GM21390 (cell line): ENCODE measurements around the gene COMMD6.

Source experiments
- ATAC-seq: cut with Tn5 transposase; IDR thresholded peaks from one replicate; pipeline ENCODE4 v1.9.1; 2021; ENCODE audit not compliant: unreplicated experiment

The COMMD6 gene

GRCh38 chr13:75530549-75530961 is 7.1 kb downstream of the COMMD6 start:
- ATAC-seq, result no peak

- ATAC-seq, result no peak
These were observed 15.7 kb downstream of the COMMD6 start for GRCh38 chr13:75521956-75522355.

GRCh38 chr13:75518439-75519088 is 19.1 kb downstream of the COMMD6 start:
- ATAC-seq, result no peak

DNA sequence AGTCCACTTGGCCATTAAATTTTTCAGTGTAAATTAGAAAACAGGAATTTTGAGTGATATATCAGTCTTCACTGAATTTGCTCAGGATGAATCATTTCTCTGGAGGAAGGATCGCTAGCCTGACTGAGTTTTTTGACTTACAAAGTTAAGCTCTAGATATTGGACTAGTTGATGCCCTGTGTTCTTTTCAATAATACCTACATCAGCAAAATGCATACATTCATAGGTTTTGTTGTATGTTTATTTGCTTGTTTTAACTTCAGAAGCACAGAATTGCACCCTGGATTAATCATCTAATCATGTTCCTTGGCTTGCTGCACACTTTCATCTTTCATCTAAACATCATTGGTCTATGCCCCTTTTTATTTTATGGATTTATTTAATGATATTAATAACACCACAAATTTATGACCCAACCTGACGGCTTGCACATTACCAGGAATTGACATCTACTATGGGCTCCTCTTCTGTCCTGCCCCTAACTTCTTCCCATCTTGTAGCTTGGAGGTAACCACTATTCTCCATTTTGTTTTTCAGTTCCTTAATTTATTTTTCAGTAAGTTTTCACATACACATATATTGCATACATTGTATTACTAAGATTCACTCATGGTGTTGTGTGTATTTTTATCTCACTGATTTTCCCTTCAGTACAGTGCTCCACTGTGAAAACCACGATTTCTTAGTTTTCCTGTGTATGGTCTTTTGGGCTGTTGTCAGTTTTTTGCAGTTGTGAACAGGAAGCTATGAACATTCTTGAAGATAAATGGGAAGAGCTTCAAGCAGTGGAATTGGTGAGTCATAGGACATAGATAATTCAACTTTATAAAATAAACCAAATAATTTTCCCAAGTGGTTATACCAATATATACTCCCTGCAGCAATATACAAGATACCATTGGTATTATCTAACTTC is 23.3 kb downstream of the COMMD6 start:
- no peak for ATAC-seq

DNA sequence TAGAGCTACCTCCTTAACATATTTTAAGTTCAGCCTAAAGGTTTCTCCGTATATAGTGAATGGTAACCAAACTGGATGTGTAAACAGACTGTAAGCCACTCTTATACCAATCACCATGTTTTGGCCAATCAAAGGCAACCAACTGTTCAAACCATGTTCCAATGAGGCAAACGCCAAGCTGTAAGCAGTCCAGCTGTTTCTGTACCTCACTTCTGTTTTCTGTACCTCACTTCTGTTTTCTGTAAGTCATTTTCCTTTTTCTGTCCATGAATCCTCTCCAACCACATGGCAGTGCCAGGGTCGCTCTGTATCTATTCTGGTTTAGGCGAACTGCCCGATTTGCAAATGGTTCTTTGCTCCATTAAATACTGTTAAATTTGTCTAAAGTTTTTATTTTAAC is 24.4 kb downstream of the COMMD6 start:
- no peak for ATAC-seq

- peak; percentile 90 for ATAC-seq
These were observed 25.4 kb downstream of the COMMD6 start for GRCh38 chr13:75512253-75512652.

DNA sequence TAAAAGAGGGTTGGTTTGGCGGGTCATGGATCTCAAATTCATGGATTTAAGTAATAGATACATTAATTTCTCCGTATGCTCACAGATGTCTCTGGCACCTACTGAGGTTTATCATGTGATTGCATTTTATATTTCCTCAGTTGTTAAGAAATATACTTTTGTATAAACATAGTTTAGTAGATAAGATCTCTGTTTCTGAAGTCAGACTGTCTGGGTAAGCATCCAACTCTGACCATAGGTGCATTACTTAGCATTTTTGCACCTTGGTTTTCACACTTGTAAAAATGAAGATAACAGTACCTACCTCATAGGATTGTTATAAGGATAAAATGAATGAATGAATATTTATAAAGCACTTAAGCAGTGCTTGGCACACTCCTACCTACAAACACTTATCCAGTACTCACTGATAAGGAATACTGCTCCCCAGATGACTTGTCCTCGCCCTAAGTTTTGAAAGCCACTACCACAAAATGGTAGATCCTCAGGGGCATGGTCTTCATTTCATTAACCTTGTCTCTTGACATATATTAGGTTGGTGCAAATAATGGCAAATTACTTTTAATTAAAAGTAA is 26.5 kb downstream of the COMMD6 start:
- no peak for ATAC-seq

- no peak for ATAC-seq
These were observed 29.6 kb downstream of the COMMD6 start for GRCh38 chr13:75508002-75508548.

DNA sequence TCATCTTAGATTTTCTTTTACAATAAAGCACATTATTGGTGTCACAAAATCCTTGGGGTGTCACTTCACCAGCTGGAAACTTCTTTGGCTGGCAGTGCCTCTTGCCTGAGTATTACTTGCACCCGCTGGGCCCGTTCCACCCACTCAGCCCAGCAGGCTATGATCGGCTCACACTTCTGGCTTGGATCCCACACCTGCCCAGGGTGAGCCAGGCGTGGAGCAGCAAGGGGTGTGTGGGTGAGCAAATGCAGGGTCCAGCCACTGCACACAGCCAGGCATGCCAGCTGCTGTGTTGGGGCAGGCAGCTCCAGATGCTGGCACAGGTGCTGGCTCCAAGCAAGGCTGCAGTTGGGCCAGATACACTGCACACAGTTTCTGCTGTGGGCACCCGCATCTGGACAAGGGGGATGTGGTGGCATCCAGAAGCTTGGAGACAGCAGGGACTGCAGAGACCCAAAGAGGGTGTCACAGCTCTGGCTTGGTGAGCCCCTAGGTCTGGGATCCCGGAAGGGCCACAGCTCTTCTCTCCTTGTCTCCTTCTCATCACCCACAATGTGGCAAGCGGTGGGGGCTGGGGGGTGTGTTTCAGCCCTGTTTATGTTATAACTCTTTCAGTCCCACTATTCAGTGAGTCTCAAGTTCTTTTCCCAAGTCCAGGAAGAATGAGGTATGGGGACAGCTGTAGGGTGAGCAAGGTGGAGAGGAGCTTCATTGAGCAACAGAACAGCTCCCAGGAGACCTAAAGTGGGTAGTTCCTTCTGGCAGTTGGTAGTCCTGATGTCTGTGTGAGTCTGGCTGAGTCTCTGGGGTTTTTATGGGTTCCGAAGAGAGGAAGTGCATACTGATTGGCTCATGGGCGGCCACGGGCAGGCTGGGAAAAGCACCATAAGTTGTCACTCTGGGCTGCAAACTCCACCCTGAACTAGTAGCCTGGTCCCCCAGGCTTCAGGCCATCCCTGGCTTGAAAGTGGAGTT is 30.3 kb downstream of the COMMD6 start:
- no peak for ATAC-seq

DNA sequence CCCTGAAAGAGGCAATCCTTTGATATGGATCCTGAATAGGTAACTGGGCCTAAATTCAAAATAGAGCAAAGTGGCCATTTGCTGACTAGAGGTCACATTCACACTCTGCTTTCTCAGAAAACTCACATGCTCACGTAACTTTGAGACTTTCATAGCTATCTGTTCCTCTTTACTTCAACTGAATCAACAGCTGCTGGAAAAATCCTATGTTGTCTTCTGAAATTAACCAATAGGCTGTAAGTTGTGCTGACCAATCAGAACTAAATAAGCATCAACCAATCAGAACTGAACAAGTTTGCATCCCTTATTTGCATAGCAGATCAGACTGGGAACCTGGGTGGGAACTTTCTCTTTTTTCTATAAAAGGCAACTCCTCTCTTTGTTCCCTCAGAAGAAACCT is 31.6 kb downstream of the COMMD6 start:
- no peak for ATAC-seq

DNA sequence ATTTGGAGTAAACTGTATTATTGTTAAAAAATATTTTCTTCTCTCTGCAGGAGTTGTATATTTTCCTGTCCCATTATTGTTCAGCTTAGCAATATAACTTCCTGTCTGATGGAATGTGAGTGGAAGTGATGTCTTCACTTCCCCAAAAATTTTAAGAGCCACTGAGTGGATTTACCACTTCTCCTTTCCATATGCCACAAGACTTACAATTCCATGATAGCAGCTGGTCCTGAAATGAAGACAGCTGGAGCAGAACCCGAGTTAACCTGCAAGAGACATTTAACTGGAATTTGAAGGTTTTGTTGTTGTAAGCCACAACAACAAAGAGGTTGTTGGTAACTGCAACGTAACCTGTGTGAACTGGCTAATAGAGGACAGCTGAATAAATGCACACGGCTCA is 32.3 kb downstream of the COMMD6 start:
- no peak for ATAC-seq

DNA sequence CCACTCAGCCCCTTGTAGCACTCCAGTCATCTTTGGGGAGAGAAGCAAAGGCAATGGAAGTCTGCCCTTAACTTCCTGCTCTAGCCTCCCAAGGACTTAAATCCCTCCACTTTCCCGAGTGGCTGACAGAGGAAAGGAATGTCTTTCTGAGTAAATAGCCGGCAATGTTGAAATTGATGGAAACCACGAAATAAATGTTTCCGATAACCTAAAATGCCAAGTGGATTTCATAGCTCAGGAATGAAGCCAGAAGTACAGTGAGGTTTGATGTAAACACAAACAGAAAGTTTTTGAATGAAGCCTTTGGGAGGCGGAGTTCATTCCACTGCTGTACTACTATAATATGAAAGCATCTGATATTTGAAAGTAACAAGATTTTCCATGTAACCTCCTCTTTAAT is 41.7 kb downstream of the COMMD6 start:
- no peak for ATAC-seq

GRCh38 chr13:75494491-75494890 is 43.1 kb downstream of the COMMD6 start:
- ATAC-seq, result no peak

DNA sequence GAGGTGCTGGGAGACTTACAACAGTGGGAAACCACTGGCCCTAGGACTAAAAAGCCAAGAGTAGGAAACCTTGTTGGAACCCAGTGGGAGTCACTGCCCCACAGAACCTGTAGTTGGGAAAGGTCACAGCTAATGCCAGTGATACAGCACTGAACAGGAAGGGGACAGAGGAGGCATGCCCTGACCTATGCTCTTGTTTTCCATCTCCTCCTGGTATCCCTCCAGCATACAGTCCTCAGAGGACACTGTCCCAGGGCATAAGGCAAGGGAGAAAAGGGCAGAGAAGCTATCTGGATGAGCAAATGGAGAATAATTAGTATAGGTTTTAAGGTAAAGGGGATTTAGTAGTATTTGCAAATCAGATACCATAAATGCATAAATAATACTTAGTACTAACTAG is 44.5 kb downstream of the COMMD6 start:
- no peak for ATAC-seq

- no peak for ATAC-seq
These were observed 45.3 kb downstream of the COMMD6 start for GRCh38 chr13:75492389-75492788.

DNA sequence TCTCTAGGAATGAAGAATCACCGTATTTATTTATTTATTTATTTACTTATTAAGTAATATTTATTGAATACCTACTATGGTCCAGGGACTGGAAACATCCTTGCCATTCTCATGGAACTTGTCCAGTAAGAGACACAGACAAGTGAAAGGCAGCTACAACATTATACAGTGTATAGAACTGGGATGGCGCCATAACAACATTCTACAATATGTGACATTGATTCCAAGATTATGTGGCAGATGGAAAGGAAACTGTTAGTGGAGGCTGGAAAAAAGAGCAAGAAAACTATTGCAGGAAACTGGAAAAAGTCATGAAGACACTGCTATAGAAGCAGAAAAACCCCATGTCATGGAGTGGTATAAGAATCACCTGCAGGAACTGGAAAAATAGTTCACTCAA is 46.3 kb downstream of the COMMD6 start:
- ATAC-seq, result no peak

DNA sequence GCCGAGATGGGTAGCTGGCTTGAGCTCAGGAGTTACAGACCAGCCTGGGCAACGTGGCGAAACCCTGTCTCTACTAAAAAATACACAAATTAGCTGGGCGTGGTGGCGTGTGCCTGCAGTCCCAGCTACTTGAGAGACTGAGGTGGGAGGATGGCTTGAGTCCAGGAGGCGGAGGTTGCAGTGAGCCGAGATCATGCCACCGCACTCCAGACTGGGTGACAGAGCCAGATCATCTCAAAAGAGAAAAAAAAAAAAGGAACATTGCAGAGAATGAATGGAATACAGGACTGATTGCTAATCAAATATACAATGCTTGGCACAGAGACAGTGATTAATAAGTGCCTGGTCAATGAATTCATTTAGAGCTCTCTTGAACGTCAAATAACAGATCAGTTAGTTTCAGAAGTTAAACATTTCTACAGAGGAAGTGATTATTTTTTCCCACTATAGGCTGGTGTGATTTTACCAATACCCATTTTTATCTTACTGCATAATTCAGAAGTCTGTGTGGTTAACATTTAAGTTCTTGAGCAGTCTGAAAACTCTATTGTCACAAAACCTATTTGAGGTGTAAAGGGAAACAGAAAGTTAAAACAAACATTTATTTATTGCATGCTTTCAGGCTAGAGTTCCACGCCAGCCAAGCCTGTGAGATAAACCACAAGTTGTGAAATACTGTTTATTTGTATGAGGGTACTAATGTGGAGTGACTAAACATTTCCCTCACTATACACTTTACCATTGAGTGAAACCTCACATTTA is 48.0 kb downstream of the COMMD6 start:
- peak; percentile 91 for ATAC-seq

DNA sequence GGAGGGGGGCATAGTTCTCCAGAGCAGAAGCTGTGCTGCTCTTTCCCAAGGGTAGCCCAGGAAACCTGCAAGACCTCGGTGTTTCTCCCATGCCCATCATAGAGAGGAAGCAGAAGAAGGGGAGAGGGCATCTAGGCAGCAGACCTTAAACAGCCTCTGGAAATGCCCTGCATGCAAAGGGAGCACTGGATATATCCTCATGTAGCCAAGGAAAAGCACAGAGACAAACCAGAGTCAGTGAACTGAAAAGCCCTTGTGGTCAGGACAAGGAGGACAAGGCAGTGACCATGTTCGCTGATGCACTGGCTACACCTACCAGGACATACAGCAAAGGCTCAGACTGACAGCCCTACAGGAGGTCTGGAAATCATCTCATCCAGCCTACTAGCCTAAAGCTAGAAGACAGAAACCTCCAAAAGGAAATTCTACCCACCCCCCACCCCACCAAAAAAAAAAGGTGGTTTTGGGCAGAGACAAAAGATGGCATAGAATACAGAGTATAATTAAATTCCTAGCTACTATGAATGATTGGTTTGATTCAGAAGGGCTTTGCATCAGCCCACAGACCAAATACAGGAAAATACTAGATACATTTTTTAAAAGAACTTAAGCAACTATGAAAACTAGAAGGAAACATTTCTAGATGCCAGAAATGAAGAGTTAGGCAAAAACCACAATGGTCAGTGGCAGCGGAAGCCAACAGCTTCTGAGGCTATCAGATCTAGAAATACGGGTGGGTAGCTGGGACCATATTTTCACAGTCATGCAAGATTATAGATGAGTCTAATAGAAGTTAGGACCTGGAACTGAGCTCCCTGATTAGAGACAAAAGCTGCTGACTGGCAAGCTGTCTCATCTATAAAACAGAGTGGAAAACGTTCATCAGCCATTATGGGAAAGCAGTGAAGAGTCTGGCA is 51.2 kb downstream of the COMMD6 start:
- no peak for ATAC-seq
